ENCODE measurements around the gene CMTM2. TPM values are rescaled to one million over a fixed set of nuclear protein-coding genes. Genes with fewer than 3 reads are reported as not detected.

Gene CMTM2
- total RNA-seq, 1 experiment from 2014 or later: not detected

DNA sequence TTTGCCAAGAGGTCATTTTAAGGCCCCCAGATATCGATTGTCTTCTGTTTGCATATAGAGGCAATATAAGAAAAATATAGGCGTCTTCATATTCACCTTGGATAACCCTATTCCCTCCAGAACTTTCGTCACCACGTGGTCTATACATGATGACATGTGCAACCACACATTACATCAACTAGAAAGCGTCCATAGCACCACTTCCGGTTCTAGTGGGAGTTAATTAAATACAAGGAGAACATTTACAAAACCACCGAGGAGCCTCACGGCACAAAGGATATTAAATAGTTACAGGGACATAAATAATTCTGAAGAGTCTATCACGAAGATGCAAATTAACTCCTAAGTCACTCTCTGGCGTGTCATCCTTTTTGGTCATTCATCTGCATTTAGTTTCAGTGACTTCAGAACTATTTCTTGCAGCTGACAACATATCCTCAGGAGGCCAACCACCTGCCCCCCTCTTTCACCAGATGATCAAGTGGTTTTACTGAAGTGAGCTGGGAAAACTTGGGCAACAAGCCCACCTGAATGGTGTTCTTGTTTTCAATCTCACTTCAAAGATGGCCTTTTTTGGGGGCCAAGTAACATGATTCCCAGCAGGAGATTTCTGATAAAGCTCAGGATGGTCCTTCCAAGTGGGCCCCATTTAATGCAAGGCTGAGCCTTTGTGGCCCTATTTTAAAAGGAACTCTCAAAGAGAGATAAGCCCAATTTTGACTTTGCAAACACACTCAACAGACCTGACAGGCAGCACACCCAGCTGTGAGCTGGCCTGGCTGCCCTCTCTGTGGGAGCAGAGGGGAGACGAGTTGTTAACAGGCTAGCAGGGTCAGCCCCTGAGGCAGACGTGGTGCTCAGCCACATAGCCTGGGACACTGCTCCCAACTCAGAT is 40.5 kb downstream of the CMTM2 start:
- no peaks in the 10 kb centered on the region for H3K9me3 ChIP-seq (ENCODE audit: control insufficient read depth, insufficient read depth, low read depth, low read length)
- H3K27ac ChIP-seq (ENCODE audit: low read length): peak overlapping the region; percentile 7; the same call in 1 of the 2 replicates
- ATAC-seq (no peak), DNase-seq (ENCODE audit: low read depth, low spot score) (no peak)
- H3K36me3 ChIP-seq (ENCODE audit: control insufficient read depth, insufficient read depth, low read length): no peaks in the 10 kb centered on the region
- H3K4me1 ChIP-seq (ENCODE audit: control insufficient read depth, insufficient read depth, low read length): peaks cover 41% of the 10 kb centered on the region
- H3K27me3 ChIP-seq (ENCODE audit: control insufficient read depth, insufficient read depth, low read length): no peaks in the 10 kb centered on the region
- intact Hi-C loops (cut with micrococcal nuclease; ENCODE audit: unreplicated experiment) (no loop called here), in situ Hi-C loops (cut with HindIII; ENCODE audit: low pct_unique_long_range_greater_than_20kb, low sequenced_read_pairs) (no loop called here)
- BruUV-seq (replicated peaks): no TSS peak
- ChIA-PET POLR2A (no interaction called here), CTCF (no interaction called here)
- no peak for TF ChIP-seq POLR2AphosphoS5 (IDR thresholded peaks at IDR 0.05; ENCODE audit: low read depth, low read length)
- TF ChIP-seq, protein P1, sequence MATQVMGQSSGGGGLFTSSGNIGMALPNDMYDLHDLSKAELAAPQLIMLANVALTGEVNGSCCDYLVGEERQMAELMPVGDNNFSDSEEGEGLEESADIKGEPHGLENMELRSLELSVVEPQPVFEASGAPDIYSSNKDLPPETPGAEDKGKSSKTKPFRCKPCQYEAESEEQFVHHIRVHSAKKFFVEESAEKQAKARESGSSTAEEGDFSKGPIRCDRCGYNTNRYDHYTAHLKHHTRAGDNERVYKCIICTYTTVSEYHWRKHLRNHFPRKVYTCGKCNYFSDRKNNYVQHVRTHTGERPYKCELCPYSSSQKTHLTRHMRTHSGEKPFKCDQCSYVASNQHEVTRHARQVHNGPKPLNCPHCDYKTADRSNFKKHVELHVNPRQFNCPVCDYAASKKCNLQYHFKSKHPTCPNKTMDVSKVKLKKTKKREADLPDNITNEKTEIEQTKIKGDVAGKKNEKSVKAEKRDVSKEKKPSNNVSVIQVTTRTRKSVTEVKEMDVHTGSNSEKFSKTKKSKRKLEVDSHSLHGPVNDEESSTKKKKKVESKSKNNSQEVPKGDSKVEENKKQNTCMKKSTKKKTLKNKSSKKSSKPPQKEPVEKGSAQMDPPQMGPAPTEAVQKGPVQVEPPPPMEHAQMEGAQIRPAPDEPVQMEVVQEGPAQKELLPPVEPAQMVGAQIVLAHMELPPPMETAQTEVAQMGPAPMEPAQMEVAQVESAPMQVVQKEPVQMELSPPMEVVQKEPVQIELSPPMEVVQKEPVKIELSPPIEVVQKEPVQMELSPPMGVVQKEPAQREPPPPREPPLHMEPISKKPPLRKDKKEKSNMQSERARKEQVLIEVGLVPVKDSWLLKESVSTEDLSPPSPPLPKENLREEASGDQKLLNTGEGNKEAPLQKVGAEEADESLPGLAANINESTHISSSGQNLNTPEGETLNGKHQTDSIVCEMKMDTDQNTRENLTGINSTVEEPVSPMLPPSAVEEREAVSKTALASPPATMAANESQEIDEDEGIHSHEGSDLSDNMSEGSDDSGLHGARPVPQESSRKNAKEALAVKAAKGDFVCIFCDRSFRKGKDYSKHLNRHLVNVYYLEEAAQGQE (IDR thresholded peaks at IDR 0.05; ENCODE audit: insufficient read depth in 1 of 2, low read depth in 2 of 2, low read length in 1 of 2): no peak
- TF ChIP-seq TCF7L2 (IDR thresholded peaks at IDR 0.05; ENCODE audit: low read depth, low read length): no peak
- TF ChIP-seq, protein P2, sequence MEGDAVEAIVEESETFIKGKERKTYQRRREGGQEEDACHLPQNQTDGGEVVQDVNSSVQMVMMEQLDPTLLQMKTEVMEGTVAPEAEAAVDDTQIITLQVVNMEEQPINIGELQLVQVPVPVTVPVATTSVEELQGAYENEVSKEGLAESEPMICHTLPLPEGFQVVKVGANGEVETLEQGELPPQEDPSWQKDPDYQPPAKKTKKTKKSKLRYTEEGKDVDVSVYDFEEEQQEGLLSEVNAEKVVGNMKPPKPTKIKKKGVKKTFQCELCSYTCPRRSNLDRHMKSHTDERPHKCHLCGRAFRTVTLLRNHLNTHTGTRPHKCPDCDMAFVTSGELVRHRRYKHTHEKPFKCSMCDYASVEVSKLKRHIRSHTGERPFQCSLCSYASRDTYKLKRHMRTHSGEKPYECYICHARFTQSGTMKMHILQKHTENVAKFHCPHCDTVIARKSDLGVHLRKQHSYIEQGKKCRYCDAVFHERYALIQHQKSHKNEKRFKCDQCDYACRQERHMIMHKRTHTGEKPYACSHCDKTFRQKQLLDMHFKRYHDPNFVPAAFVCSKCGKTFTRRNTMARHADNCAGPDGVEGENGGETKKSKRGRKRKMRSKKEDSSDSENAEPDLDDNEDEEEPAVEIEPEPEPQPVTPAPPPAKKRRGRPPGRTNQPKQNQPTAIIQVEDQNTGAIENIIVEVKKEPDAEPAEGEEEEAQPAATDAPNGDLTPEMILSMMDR (IDR thresholded peaks at IDR 0.05): no peak
- TF ChIP-seq SIN3A (IDR thresholded peaks at IDR 0.05; ENCODE audit: borderline replicate concordance, insufficient read depth, low read depth, low read length): no peak
- no peak overlapping the region for H3K4me3 ChIP-seq (ENCODE audit: low read depth in 2 of 2, low read length in 2 of 2)

DNA sequence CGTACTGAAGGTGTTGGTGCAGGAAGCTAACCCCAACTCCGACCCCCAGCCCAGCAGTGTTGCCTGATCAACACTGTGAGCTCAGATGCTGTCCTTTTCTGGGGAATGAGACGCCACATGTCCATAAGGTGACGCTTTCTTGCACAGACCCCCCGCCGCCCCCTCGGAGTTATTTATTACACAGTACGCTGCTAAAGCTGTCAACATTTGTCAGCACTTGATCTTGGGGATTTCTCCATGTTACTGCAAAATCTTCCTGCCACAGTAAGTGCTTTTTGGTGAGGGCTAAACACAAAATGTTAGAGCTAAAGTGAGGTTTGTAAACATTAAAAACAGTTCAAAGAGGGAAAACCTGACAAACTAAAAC is 41.1 kb downstream of the CMTM2 start:
- ChIA-PET POLR2A (no interaction called here), CTCF (no interaction called here)
- H3K27me3 ChIP-seq (ENCODE audit: control insufficient read depth, insufficient read depth, low read length): no peaks in the 10 kb centered on the region
- no TSS peak for BruUV-seq (replicated peaks)
- no peaks in the 10 kb centered on the region for H3K9me3 ChIP-seq (ENCODE audit: control insufficient read depth, insufficient read depth, low read depth, low read length)
- H3K4me3 ChIP-seq (ENCODE audit: low read depth in 2 of 2, low read length in 2 of 2): no peak overlapping the region
- intact Hi-C loops (cut with micrococcal nuclease; ENCODE audit: unreplicated experiment) (no loop called here), in situ Hi-C loops (cut with HindIII; ENCODE audit: low pct_unique_long_range_greater_than_20kb, low sequenced_read_pairs) (no loop called here)
- H3K4me1 ChIP-seq (ENCODE audit: control insufficient read depth, insufficient read depth, low read length): peaks cover 41% of the 10 kb centered on the region
- no peak for ATAC-seq
- no peaks in the 10 kb centered on the region for H3K36me3 ChIP-seq (ENCODE audit: control insufficient read depth, insufficient read depth, low read length)
- TF ChIP-seq TCF7L2 (IDR thresholded peaks at IDR 0.05; ENCODE audit: low read depth, low read length): no peak
- TF ChIP-seq, protein P2 (IDR thresholded peaks at IDR 0.05): no peak
- no peak for TF ChIP-seq POLR2AphosphoS5 (IDR thresholded peaks at IDR 0.05; ENCODE audit: low read depth, low read length)
- TF ChIP-seq SIN3A (IDR thresholded peaks at IDR 0.05; ENCODE audit: borderline replicate concordance, insufficient read depth, low read depth, low read length): no peak
- TF ChIP-seq, protein P1 (IDR thresholded peaks at IDR 0.05; ENCODE audit: insufficient read depth in 1 of 2, low read depth in 2 of 2, low read length in 1 of 2): no peak
- DNase-seq (ENCODE audit: low read depth, low spot score): no peak
- no peak overlapping the region for H3K27ac ChIP-seq (ENCODE audit: low read length)

Data from Panc1 (cell line).